RWPE1 (cell line): Measurements from ENCODE around the gene PDSS2.
"Not testable (repeated sequence)": the region's sequence is repeated elsewhere in the genome, so short reads cannot be mapped to it uniquely, and the experiment has no call there.

Source experiments
- CTCF ChIA-PET: fragments of 350-600 bp; sonication (Branson Sonifier 250); formaldehyde crosslinking; extraction: SDS; loops from one replicate; lab custom pipeline; 2021; lab: Yijun Ruan, JAX
- POLR2A ChIA-PET: fragments of 400-600 bp; formaldehyde crosslinking; extraction: SDS; loops from one replicate; lab custom pipeline; 2020; ENCODE audit warnings: antibody characterized with exemption; ENCODE audit not compliant: low non-redundant PET; lab: Yijun Ruan, JAX
- DNase-seq: peaks from one replicate; pipeline ENCODE4 v3.0.0; 2012; ENCODE audit warnings: low spot score
- H3K27ac ChIP-seq: fragments of 450-650 bp; 2 replicates; pipeline ENCODE4 v1.5.1; 2017
- TF ChIP-seq, protein P1 (sequence below): fragments of 450-650 bp; conservative IDR thresholded peaks from 2 replicates; pipeline ENCODE4 v1.5.1; 2017; ENCODE audit warnings: low read depth, mild to moderate bottlenecking

PDSS2 gene

GRCh38 chr6:107386904-107387303 is 72.5 kb downstream of the PDSS2 start:
- ChIA-PET CTCF (no interaction called here), POLR2A (no interaction called here)
- no peak overlapping the region for H3K27ac ChIP-seq
- TF ChIP-seq, protein P1, sequence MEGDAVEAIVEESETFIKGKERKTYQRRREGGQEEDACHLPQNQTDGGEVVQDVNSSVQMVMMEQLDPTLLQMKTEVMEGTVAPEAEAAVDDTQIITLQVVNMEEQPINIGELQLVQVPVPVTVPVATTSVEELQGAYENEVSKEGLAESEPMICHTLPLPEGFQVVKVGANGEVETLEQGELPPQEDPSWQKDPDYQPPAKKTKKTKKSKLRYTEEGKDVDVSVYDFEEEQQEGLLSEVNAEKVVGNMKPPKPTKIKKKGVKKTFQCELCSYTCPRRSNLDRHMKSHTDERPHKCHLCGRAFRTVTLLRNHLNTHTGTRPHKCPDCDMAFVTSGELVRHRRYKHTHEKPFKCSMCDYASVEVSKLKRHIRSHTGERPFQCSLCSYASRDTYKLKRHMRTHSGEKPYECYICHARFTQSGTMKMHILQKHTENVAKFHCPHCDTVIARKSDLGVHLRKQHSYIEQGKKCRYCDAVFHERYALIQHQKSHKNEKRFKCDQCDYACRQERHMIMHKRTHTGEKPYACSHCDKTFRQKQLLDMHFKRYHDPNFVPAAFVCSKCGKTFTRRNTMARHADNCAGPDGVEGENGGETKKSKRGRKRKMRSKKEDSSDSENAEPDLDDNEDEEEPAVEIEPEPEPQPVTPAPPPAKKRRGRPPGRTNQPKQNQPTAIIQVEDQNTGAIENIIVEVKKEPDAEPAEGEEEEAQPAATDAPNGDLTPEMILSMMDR: no peak
- no peak for DNase-seq

- DNase-seq: no peak
- H3K27ac ChIP-seq: no peak overlapping the region
- CTCF ChIA-PET: interaction anchor here (0.6 kb wide), 1 partner anchor 413 kb away, joined by 3 read pairs; no protein-coding TSS in a partner anchor
- TF ChIP-seq, protein P1: no peak
- POLR2A ChIA-PET: no interaction called here
Observed at GRCh38 chr6:107386340-107386739, 73.0 kb downstream of the PDSS2 start.

DNA sequence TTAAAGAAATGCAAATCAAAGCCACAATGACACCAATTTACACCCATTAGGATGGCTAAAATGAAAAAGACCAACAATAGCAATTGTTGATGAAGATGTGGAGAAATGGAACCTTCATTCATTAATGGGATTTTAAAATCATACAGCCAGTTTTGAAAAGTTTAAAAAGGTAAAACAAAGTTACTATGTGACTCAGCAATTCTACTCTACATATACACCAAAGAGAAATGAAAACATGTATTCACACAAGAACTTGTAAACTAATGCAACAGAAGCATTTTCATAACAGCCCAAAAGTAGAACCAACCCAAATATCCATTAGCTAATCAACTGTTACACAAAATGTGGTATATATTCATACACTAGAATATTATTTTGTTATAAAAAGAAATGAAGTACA is 75.7 kb downstream of the PDSS2 start:
- no peak for DNase-seq
- CTCF ChIA-PET: no interaction called here

GRCh38 chr6:107374264-107374663 is 85.1 kb downstream of the PDSS2 start:
- ChIA-PET CTCF (interaction anchor here (0.7 kb wide), 1 partner anchor 106 kb away, joined by 6 read pairs; no protein-coding TSS in a partner anchor), POLR2A (no interaction called here)
- DNase-seq: no peak
- H3K27ac ChIP-seq: no peak overlapping the region
- TF ChIP-seq, protein P1: no peak

More for the DNA sequence above, 75.7 kb downstream of the PDSS2 start:
- no peak overlapping the region for H3K27ac ChIP-seq
- POLR2A ChIA-PET: no interaction called here
- TF ChIP-seq, protein P1: no peak

- POLR2A ChIA-PET: no interaction called here
- CTCF ChIA-PET: no interaction called here
- no peak overlapping the region for H3K27ac ChIP-seq
Observed at GRCh38 chr6:107369493-107369892, 89.9 kb downstream of the PDSS2 start.

GRCh38 chr6:107368471-107368870 is 90.9 kb downstream of the PDSS2 start:
- TF ChIP-seq, protein P1: no peak
- no peak for DNase-seq
- H3K27ac ChIP-seq: no peak overlapping the region
- CTCF ChIA-PET: no interaction called here
- POLR2A ChIA-PET: no interaction called here

More at GRCh38 chr6:107369493-107369892, 89.9 kb downstream of the PDSS2 start:
- no peak for DNase-seq
- TF ChIP-seq, protein P1: no peak

- H3K27ac ChIP-seq, CTCF ChIA-PET, DNase-seq, POLR2A ChIA-PET: not testable (repeated sequence)
Observed at GRCh38 chr6:107364173-107364572, 95.2 kb downstream of the PDSS2 start.
